Keratinocyte (primary cell): ENCODE results near the gene UNC79. TPM values are rescaled to one million over a fixed set of nuclear protein-coding genes. Genes with fewer than 3 reads are reported as not detected.

Source experiments
- DNase-seq: peaks from one replicate; pipeline ENCODE4 v3.0.0-alpha.2; 2011; ENCODE audit warnings: low read depth, missing footprints, low spot score
- FAIRE-seq: peaks from 2 replicates; lab custom pipeline; 2011; peaks lifted over from hg19 to GRCh38; lab: Jason Lieb, UNC
- H2AFZ ChIP-seq: 2 replicates; pipeline ENCODE4 v1.6.0; 2012; ENCODE audit warnings: low read length, control low read depth, inconsistent platforms; ENCODE audit not compliant: control insufficient read depth
- H3K27ac ChIP-seq: 2 replicates; pipeline ENCODE4 v1.5.1; 2011; ENCODE audit warnings: low read length; ENCODE audit not compliant: control insufficient read depth, insufficient read depth
- H3K27me3 ChIP-seq: 3 replicates; pipeline ENCODE4 v1.6.0; 2011; ENCODE audit warnings: low read length; ENCODE audit not compliant: control insufficient read depth, insufficient read depth; ENCODE audit errors: extremely low read depth
- H3K36me3 ChIP-seq, 2 experiments: 2 replicates in 1 of 2; 3 replicates in 1 of 2; pipeline ENCODE4 v1.5.1; 2011; ENCODE audit warnings: low read length in 2 of 2, mild to moderate bottlenecking in 1 of 2; ENCODE audit not compliant: control insufficient read depth in 2 of 2, insufficient read depth in 2 of 2; ENCODE audit errors: extremely low read depth in 1 of 2
- H3K4me1 ChIP-seq: 3 replicates; pipeline ENCODE4 v1.5.1; 2011; ENCODE audit warnings: low read length; ENCODE audit not compliant: control insufficient read depth, insufficient read depth; ENCODE audit errors: extremely low read depth
- H3K4me2 ChIP-seq: 3 replicates; pipeline ENCODE4 v1.6.0; 2011; ENCODE audit warnings: low read depth, low read length; ENCODE audit not compliant: control insufficient read depth, insufficient read depth; ENCODE audit errors: extremely low read depth
- H3K4me3 ChIP-seq, 3 experiments: fragments of 200-600 bp in 1 of 3; sonication (generic) in 1 of 3; 2 replicates in 2 of 3; 3 replicates in 1 of 3; pipeline ENCODE4 v1.5.1; 2011 to 2016; ENCODE audit warnings: low read length in 3 of 3, mild to moderate bottlenecking in 3 of 3, control low read depth in 2 of 3, inconsistent platforms in 1 of 3, low read depth in 1 of 3, mixed read lengths in 1 of 3, mixed run types in 1 of 3, moderate library complexity in 1 of 3; ENCODE audit not compliant: control insufficient read depth in 2 of 3, insufficient read depth in 2 of 3; ENCODE audit errors: extremely low read depth in 1 of 3
- H3K79me2 ChIP-seq: 2 replicates; pipeline ENCODE4 v1.6.0; 2012; ENCODE audit warnings: low read length; ENCODE audit not compliant: control insufficient read depth, insufficient read depth
- H3K9ac ChIP-seq: 3 replicates; pipeline ENCODE4 v1.6.0; 2011; ENCODE audit warnings: low read length; ENCODE audit not compliant: control insufficient read depth, insufficient read depth; ENCODE audit errors: extremely low read depth
- H3K9me1 ChIP-seq: 3 replicates; pipeline ENCODE4 v1.6.0; 2011; ENCODE audit warnings: low read length; ENCODE audit not compliant: control insufficient read depth, insufficient read depth; ENCODE audit errors: extremely low read depth
- H3K9me3 ChIP-seq: 2 replicates; pipeline ENCODE4 v1.5.1; 2012; ENCODE audit warnings: low read depth, low read length; ENCODE audit not compliant: control insufficient read depth
- H4K20me1 ChIP-seq: 3 replicates; pipeline ENCODE4 v1.6.0; 2011; ENCODE audit warnings: low read length; ENCODE audit not compliant: control insufficient read depth, insufficient read depth; ENCODE audit errors: extremely low read depth
- CTCF ChIP-seq, 3 experiments: IDR thresholded peaks in 1 of 3; conservative IDR thresholded peaks in 1 of 3; optimal IDR thresholded peaks in 1 of 3; 2 replicates in 2 of 3; 3 replicates in 1 of 3; pipeline versions ENCODE3 to v1.5.1; 2011; ENCODE audit warnings: low read length in 3 of 3, mild to moderate bottlenecking in 3 of 3, moderate library complexity in 2 of 3, control low read depth in 1 of 3, inconsistent platforms in 1 of 3; ENCODE audit not compliant: insufficient read depth in 2 of 3; ENCODE audit errors: extremely low read depth in 1 of 3
- EZH2 ChIP-seq: IDR thresholded peaks from one replicate; pipeline ENCODE4 v1.6.1; 2012; ENCODE audit warnings: inconsistent platforms, mild to moderate bottlenecking, low read length, moderate library complexity
- dilution Hi-C: fragments of 300-500 bp; cut with MboI; formaldehyde crosslinking; loops from one replicate; pipeline ENCODE4 v1.7.0; 2020; ENCODE audit warnings: low sequenced_read_pairs; ENCODE audit not compliant: extremely low pct_ligation_motif_present
- polyA plus RNA-seq, 5 experiments: library from polyadenylated mRNA; depleted of rRNA in 3 of 5; stranded (reverse) in 3 of 5; stranded (forward) in 1 of 5; unstranded in 1 of 5; fragments of >200 nt; gene quantifications; 1 replicate in 1 of 5; 2 replicates in 3 of 5; 3 replicates in 1 of 5; pipeline versions ENCODE4 v1.2.1 to v1.2.3, GENCODE V29; 2011 to 2012; ENCODE audit warnings: missing spikeins in 2 of 5, low read depth in 1 of 5, low replicate concordance in 1 of 5

The UNC79 gene
- polyA plus RNA-seq, 1 donor (not counting 4 experiments of a cell fraction or from before 2014, with no cell fraction given), result 0.01 TPM

DNA sequence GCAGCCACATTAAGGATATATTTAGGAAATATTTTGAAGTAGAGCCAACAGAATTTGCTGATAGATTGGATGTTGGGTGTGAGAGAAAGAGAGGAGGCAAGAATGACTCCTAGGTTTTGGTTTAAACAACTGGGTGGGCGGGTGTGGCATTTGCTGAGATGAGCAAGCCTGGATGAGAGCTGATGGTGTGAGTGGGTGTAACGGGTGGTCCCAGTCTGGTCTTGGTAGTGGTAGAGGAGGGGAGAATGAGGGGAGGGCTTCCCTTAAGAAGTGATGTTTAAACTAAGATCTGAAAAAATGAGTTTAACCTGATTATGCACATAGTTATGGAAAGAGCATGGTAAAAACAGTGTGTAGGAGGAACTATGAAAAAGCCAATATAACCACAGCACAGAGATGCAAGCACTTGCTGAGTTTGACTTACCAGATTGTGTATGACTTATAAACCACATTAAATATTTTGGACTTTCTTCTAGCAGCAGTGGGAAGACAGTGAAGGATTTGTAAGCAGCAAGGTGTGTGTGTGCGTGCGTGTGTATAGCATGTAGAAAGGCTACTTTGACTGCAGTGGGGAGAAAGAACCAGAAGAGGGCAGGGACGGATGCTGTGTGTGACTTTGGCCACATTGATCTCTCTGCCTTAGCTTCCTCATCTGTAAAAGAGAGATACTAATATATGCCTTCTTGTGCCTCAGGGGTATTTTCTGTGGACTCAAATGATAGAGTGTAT, 217.9 kb downstream of the UNC79 start:
- Histone ChIP-seq H3K4me1 (no peaks in the 10 kb centered on the region), H3K9ac (no peak overlapping the region), H2AFZ (no peak overlapping the region), H3K36me3 (no peaks in the 10 kb centered on the region), H3K9me3 (no peaks in the 10 kb centered on the region), H3K27me3 (no peaks in the 10 kb centered on the region), H3K4me3 (no peak overlapping the region), H3K9me1 (no peaks in the 10 kb centered on the region), H3K79me2 (no peaks in the 10 kb centered on the region), H4K20me1 (no peaks in the 10 kb centered on the region), H3K27ac (no peak overlapping the region), H3K4me2 (no peak overlapping the region)
- FAIRE-seq, result no peak
- no peak for TF ChIP-seq EZH2
- peak; percentile 34 to 72 (median 58) for TF ChIP-seq CTCF (optimal IDR thresholded peaks at IDR 0.05 in 1 of 3, IDR thresholded peaks at IDR 0.05 in 1 of 3, conservative IDR thresholded peaks at IDR 0.05 in 1 of 3; ENCODE audit: extremely low read depth in 1 of 3, insufficient read depth in 2 of 3, low read length in 3 of 3)
- dilution Hi-C loops, result no loop called here
- DNase-seq, result no peak

DNA sequence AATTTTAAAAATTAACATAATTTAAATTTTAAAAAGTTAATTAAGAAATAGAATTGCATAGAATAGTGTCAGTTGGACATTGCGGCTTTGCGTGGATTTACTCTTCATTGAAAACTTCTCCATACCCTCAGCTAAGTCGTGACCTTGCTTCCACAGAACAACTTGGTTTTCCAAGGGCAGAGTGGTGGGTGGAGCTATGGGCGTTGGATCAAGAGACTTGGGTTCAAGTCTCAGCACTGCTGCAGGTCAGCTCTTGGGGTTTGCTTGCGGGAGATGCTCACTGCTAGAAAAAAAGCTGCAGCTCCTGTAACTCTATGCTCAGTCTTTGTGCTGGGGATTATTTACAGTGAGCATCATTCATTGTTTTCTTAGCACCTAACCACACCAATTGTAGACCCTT, 223.9 kb downstream of the UNC79 start:
- Histone ChIP-seq H2AFZ (no peak overlapping the region), H4K20me1 (no peaks in the 10 kb centered on the region), H3K9me1 (no peaks in the 10 kb centered on the region), H3K4me1 (no peaks in the 10 kb centered on the region), H3K4me3 (no peak overlapping the region), H3K79me2 (no peaks in the 10 kb centered on the region), H3K27me3 (no peaks in the 10 kb centered on the region), H3K27ac (no peak overlapping the region), H3K9me3 (no peaks in the 10 kb centered on the region), H3K36me3 (no peaks in the 10 kb centered on the region), H3K9ac (no peak overlapping the region), H3K4me2 (no peak overlapping the region)
- DNase-seq, result no peak
- TF ChIP-seq EZH2, result no peak
- no peak for TF ChIP-seq CTCF (optimal IDR thresholded peaks at IDR 0.05 in 1 of 3, IDR thresholded peaks at IDR 0.05 in 1 of 3, conservative IDR thresholded peaks at IDR 0.05 in 1 of 3; ENCODE audit: extremely low read depth in 1 of 3, insufficient read depth in 2 of 3, low read length in 3 of 3)
- dilution Hi-C loops, result loop anchor here (25.0 kb wide), 1 partner anchor 258 kb away; no protein-coding TSS in a partner anchor
- no peak for FAIRE-seq
